GM12878 (cell line): ENCODE results near the gene TNFSF8. TPM values are rescaled to one million over a fixed set of nuclear protein-coding genes. Genes with fewer than 3 reads are reported as not detected.

Experiments
- ATAC-seq: fragments of 200-7000 bp; cut with Tn5 transposase; 3 replicates; pipeline ENCODE4 v1.9.1; 2020; ENCODE audit warnings: mild to moderate bottlenecking, moderate library complexity
- BruUV-seq: library from RNA; stranded (reverse); fragments of 400-500 nt; replicated peaks from 2 replicates; lab custom pipeline; 2021; lab: Mats Ljungman, UMichigan
- CTCF ChIA-PET: fragments of 300-600 bp; sonication (Branson Sonifier 250); formaldehyde crosslinking; extraction: SDS; loops from one replicate; lab custom pipeline; 2021; ENCODE audit warnings: inconsistent platforms; lab: Yijun Ruan, JAX
- POLR2A ChIA-PET: fragments of 350-600 bp; formaldehyde crosslinking; extraction: SDS; loops from one replicate; lab custom pipeline; 2021; ENCODE audit warnings: inconsistent platforms; lab: Charles Lee
- RAD21 ChIA-PET: fragments of 300-600 bp; sonication (Branson Sonifier 250); formaldehyde crosslinking; loops from one replicate; lab custom pipeline; 2023; ENCODE audit warnings: antibody characterized with exemption; ENCODE audit not compliant: unreplicated experiment; lab: Charles Lee
- SMC1A ChIA-PET: fragments of 300-600 bp; sonication (Branson Sonifier 250); formaldehyde crosslinking; loops from one replicate; lab custom pipeline; 2023; ENCODE audit not compliant: unreplicated experiment, uncharacterized antibody; lab: Charles Lee
- DNase-seq: peaks from one replicate; pipeline ENCODE4 v3.0.0-alpha.2; 2011; ENCODE audit warnings: low read depth, low spot score
- FAIRE-seq: peaks from 3 replicates; lab custom pipeline; 2011; peaks lifted over from hg19 to GRCh38; lab: Jason Lieb, UNC
- H2AFZ ChIP-seq: 2 replicates; pipeline ENCODE4 v1.6.0; 2011; ENCODE audit warnings: low read depth, low read length, control low read depth; ENCODE audit not compliant: control insufficient read depth
- H3K27ac ChIP-seq: 2 replicates; pipeline ENCODE4 v1.5.1; 2011; ENCODE audit warnings: control low read depth; ENCODE audit not compliant: control insufficient read depth, insufficient read depth
- H3K27me3 ChIP-seq, 2 experiments: replicated peaks in 1 of 2; 2 replicates each; pipeline versions ENCODE4 v1.6.0 to v1.6.1; 2011; ENCODE audit warnings: low read length in 1 of 2; ENCODE audit not compliant: control insufficient read depth in 2 of 2, insufficient read depth in 2 of 2
- H3K36me3 ChIP-seq, 2 experiments: 2 replicates each; pipeline ENCODE4 v1.5.1; 2011; ENCODE audit warnings: low read length in 1 of 2; ENCODE audit not compliant: control insufficient read depth in 2 of 2, insufficient read depth in 2 of 2
- H3K4me1 ChIP-seq: 2 replicates; pipeline ENCODE4 v1.6.1; 2011; ENCODE audit warnings: mild to moderate bottlenecking, low read length, moderate library complexity, mixed read lengths; ENCODE audit not compliant: control insufficient read depth, insufficient read depth
- H3K4me2 ChIP-seq: 2 replicates; pipeline ENCODE4 v1.6.0; 2011; ENCODE audit warnings: control low read depth; ENCODE audit not compliant: control insufficient read depth, insufficient read depth
- H3K4me3 ChIP-seq: fragments of 200-600 bp; sonication (generic); 2 replicates; pipeline ENCODE4 v1.5.1; 2016
- H3K79me2 ChIP-seq: 2 replicates; pipeline ENCODE4 v1.6.0; 2011; ENCODE audit warnings: low read length; ENCODE audit not compliant: control insufficient read depth, insufficient read depth
- H3K9ac ChIP-seq: 2 replicates; pipeline ENCODE4 v1.8.0; 2011; ENCODE audit warnings: low read length, control low read depth, mixed read lengths; ENCODE audit not compliant: control insufficient read depth, insufficient read depth
- H3K9me3 ChIP-seq: replicated peaks from 3 replicates; pipeline ENCODE4 v1.5.1; 2011; ENCODE audit warnings: mild to moderate bottlenecking, low read length; ENCODE audit not compliant: control insufficient read depth, insufficient read depth
- H4K20me1 ChIP-seq: 2 replicates; pipeline ENCODE4 v1.6.0; 2011; ENCODE audit not compliant: control insufficient read depth, insufficient read depth
- ETV6 ChIP-seq, 2 experiments: fragments of 450-650 bp in 1 of 2; IDR thresholded peaks in 1 of 2; conservative IDR thresholded peaks in 1 of 2; 2 replicates each; pipeline ENCODE4 v1.6.1; 2014; ENCODE audit warnings: antibody characterized with exemption in 1 of 2, borderline replicate concordance in 1 of 2, low read depth in 1 of 2, mild to moderate bottlenecking in 1 of 2, moderate library complexity in 1 of 2
- FOXK2 ChIP-seq: fragments of 450-650 bp; IDR thresholded peaks from 2 replicates; pipeline ENCODE4 v1.6.1; 2017; ENCODE audit warnings: mild to moderate bottlenecking, moderate library complexity
- MXI1 ChIP-seq: fragments of 150-350 bp; IDR thresholded peaks from 2 replicates; pipeline ENCODE4 v1.6.1; 2011; ENCODE audit warnings: low read depth, mild to moderate bottlenecking, inconsistent platforms, low read length, improper control_type of control experiment
- NFYB ChIP-seq: IDR thresholded peaks from 2 replicates; pipeline ENCODE4 v1.6.1; 2011; ENCODE audit warnings: low read depth, mild to moderate bottlenecking, low read length, improper control_type of control experiment, moderate library complexity; ENCODE audit not compliant: insufficient read depth
- TCF12 ChIP-seq: IDR thresholded peaks from 2 replicates; pipeline ENCODE4 v1.6.1; 2011; ENCODE audit warnings: low read depth, mild to moderate bottlenecking, low read length
- WRNIP1 ChIP-seq: IDR thresholded peaks from 2 replicates; pipeline ENCODE4 v1.6.1; 2011; ENCODE audit warnings: low read depth, low read length, improper control_type of control experiment, borderline replicate concordance
- ZBTB11 ChIP-seq: fragments of 450-650 bp; formaldehyde crosslinking; IDR thresholded peaks from 2 replicates; pipeline ENCODE4 v1.5.0; 2022; ENCODE audit warnings: mild to moderate bottlenecking, missing genetic modification characterization
- ZNF622 ChIP-seq: fragments of 450-650 bp; IDR thresholded peaks from 2 replicates; pipeline ENCODE4 v1.6.1; 2017; ENCODE audit warnings: mild to moderate bottlenecking, inconsistent platforms
- WGBS: methylation state at CpG from one replicate; pipeline ENCODE4 v1.1.6; 2016; ENCODE audit warnings: low lambda C conversion rate; ENCODE audit not compliant: insufficient replicate concordance, insufficient coverage; ENCODE audit errors: missing lambda C conversion rate; 5-methylcytosine and 5-hydroxymethylcytosine counted together
- in situ Hi-C: fragments of 300-500 bp; cut with MboI; formaldehyde crosslinking; loops from 9 replicates; pipeline ENCODE4 v1.14.3; 2018; ENCODE audit warnings: mixed read lengths
- intact Hi-C: fragments of 100-400 bp; cut with micrococcal nuclease; formaldehyde crosslinking; loops from one replicate; pipeline ENCODE4 v1.14.2; 2022; ENCODE audit not compliant: unreplicated experiment
- polyA plus RNA-seq, 11 experiments: library from polyadenylated mRNA; depleted of rRNA in 4 of 11; unstranded in 6 of 11; stranded (reverse) in 5 of 11; fragments of >200 nt; fragmentation: Nextera tagmentation in 4 of 11; fragmentation: Illumina TruSeq in 1 of 11; extraction: Ambion mirVana in 4 of 11; extraction: Trizol in 1 of 11; gene quantifications; 1 replicate in 1 of 11; 2 replicates in 10 of 11; pipeline versions ENCODE4 v1.2.1 to v1.2.3, GENCODE V29; 2011 to 2016; ENCODE audit warnings: inconsistent platforms in 2 of 11, missing spikeins in 2 of 11, low read depth in 1 of 11
- total RNA-seq, 4 experiments: library from RNA; depleted of rRNA in 3 of 4; stranded (reverse); fragments of >200 nt in 3 of 4; fragmentation: Illumina TruSeq in 1 of 4; extraction: Trizol in 1 of 4; gene quantifications; 2 replicates each; pipeline versions ENCODE4 v1.2.1 to v1.2.3, GENCODE V29; 2013 to 2021
- TF ChIP-seq, protein P1 (sequence below): IDR thresholded peaks from 2 replicates; pipeline ENCODE4 v1.6.1; 2011; ENCODE audit warnings: borderline replicate concordance, low read depth, mild to moderate bottlenecking, moderate library complexity, mixed read lengths, low read length; ENCODE audit not compliant: insufficient read depth; ENCODE audit errors: extremely low read length

Gene TNFSF8
- total and polyA plus RNA-seq, 10 of the 15 experiments (the other 5 are each of a cell fraction or from before 2014, with no cell fraction given), result 0.10 to 0.29 (median 0.15) TPM; not detected in 7

DNA sequence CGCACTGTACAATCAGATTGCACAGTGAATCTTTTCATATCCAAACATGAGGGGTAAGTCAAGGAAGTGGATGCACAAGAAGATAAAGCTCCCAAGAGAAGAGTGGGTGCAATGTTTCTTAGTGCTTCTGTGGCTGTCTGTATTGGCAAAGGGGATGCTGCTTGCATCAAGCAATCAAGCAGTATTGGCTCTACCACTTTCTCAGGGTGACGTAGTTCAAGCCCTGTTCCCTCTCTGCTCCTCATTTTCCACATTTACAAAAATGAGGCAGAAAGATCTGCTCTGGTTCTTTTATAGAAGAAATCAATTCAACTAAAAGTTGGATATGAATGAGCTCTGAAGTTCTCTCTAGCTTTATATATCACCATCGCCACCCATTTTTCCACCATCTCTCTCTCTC is 2.3 kb downstream of the TNFSF8 start:
- in situ Hi-C loops (no loop called here), intact Hi-C loops (no loop called here)
- H3K4me3 ChIP-seq, result no peak overlapping the region
- ATAC-seq, result no peak
- SMC1A ChIA-PET, result interaction anchor here (1.0 to 2.6 kb wide), 8 partner anchors 10 to 80 kb away, joined by 3 to 9 read pairs (median 5); no protein-coding TSS in a partner anchor
- DNase-seq, result no peak
- H4K20me1 ChIP-seq, result no peaks in the 10 kb centered on the region
- H2AFZ ChIP-seq, result no peak overlapping the region
- no peak for FAIRE-seq
- H3K79me2 ChIP-seq, result no peaks in the 10 kb centered on the region
- RAD21 ChIA-PET, result interaction anchor here (0.8 to 2.3 kb wide), 2 partner anchors 61 to 86 kb away, joined by 3 to 12 read pairs; no protein-coding TSS in a partner anchor
- peaks cover 5% of the 10 kb centered on the region; the same call in 1 of the 2 replicates for H3K4me1 ChIP-seq
- H3K9me3 ChIP-seq, result no peaks in the 10 kb centered on the region
- H3K27ac ChIP-seq, result no peak overlapping the region
- no TSS peak for BruUV-seq
- CTCF ChIA-PET, result interaction anchor here (0.8 to 1.8 kb wide), 6 partner anchors 11 to 247 kb away, joined by 3 to 5 read pairs (median 4); no protein-coding TSS in a partner anchor
- H3K4me2 ChIP-seq, result no peak overlapping the region
- 62% methylated on average over 3 of the region's 3 CpGs for WGBS
- TF ChIP-seq NFYB (no peak), ETV6 (conservative IDR thresholded peaks at IDR 0.05 in 1 of 2, IDR thresholded peaks at IDR 0.05 in 1 of 2; ENCODE audit: borderline replicate concordance in 1 of 2, low read depth in 1 of 2) (no peak), TCF12 (no peak), MXI1 (no peak), ZNF622 (no peak), FOXK2 (no peak), WRNIP1 (no peak), ZBTB11 (no peak)
- TF ChIP-seq, protein P1, sequence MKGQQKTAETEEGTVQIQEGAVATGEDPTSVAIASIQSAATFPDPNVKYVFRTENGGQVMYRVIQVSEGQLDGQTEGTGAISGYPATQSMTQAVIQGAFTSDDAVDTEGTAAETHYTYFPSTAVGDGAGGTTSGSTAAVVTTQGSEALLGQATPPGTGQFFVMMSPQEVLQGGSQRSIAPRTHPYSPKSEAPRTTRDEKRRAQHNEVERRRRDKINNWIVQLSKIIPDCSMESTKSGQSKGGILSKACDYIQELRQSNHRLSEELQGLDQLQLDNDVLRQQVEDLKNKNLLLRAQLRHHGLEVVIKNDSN, result no peak
- TF ChIP-seq, all 136 proteins: peak for 0
- POLR2A ChIA-PET, result no interaction called here
- Histone ChIP-seq H3K9ac (no peak overlapping the region), H3K27me3 (peaks cover 1 to 17% of the 10 kb centered on the region in 2 experiments), H3K36me3 (no peaks in the 10 kb centered on the region)
